ENCODE results near the gene OR6P1.

The OR6P1 gene

GRCh38 chr1:158570480-158570879 lies at the start of gene OR6P1:
Gene OR6P1 (minus strand): TSS chr1:158570580. CDS start chr1:158563604, 6,976 bp downstream.
- DNase-seq: no peak

GRCh38 chr1:158613764-158614163 lies 43.4 kb upstream of the OR6P1 start:
- DNase-seq: no peak

- DNase-seq: no peak
These were observed 41.5 kb upstream of the OR6P1 start for GRCh38 chr1:158611916-158612315.

GRCh38 chr1:158607296-158607695 lies 36.9 kb upstream of the OR6P1 start:
- no peak for DNase-seq

GRCh38 chr1:158604968-158605367 lies 34.6 kb upstream of the OR6P1 start, which contains the start of gene OR10Z1:
Gene OR10Z1 (plus strand): TSS chr1:158605268. CDS start chr1:158606439, 1,171 bp downstream.
- no peak for DNase-seq

- DNase-seq: no peak
These were observed 30.4 kb upstream of the OR6P1 start for GRCh38 chr1:158600735-158601134.

- DNase-seq: no peak
These were observed 16.6 kb upstream of the OR6P1 start for GRCh38 chr1:158586942-158587341.

GRCh38 chr1:158583962-158584361 lies 13.6 kb upstream of the OR6P1 start:
- DNase-seq: no peak

- no peak for DNase-seq
These were observed 9.4 kb upstream of the OR6P1 start, which contains the start of gene OR10X1 for GRCh38 chr1:158579733-158580132. Gene OR10X1 (minus strand): TSS chr1:158579899. CDS start chr1:158579899, 0 bp downstream.

GRCh38 chr1:158577561-158577960 lies 7.2 kb upstream of the OR6P1 start:
- no peak for DNase-seq

GRCh38 chr1:158572226-158572625 lies 1.8 kb upstream of the OR6P1 start:
- no peak for DNase-seq

GRCh38 chr1:158564608-158565007 lies 5.8 kb downstream of the OR6P1 start:
- no peak for DNase-seq

GRCh38 chr1:158563853-158564252 lies 6.5 kb downstream of the OR6P1 start:
- no peak for DNase-seq

GRCh38 chr1:158559696-158560095 lies 10.7 kb downstream of the OR6P1 start:
- DNase-seq: no peak

GRCh38 chr1:158554352-158554751 lies 16.0 kb downstream of the OR6P1 start, which contains the start of gene OR6Y1:
Gene OR6Y1 (minus strand): TSS chr1:158554405. CDS start chr1:158548105, 6,300 bp downstream.
- DNase-seq: no peak

- no peak for DNase-seq
These were observed 18.1 kb downstream of the OR6P1 start for GRCh38 chr1:158552296-158552695.

GRCh38 chr1:158547533-158547932 lies 22.8 kb downstream of the OR6P1 start:
- DNase-seq: no peak

- DNase-seq: no peak
These were observed 32.8 kb downstream of the OR6P1 start for GRCh38 chr1:158537609-158538008.

GRCh38 chr1:158534496-158534895 lies 35.9 kb downstream of the OR6P1 start:
- no peak for DNase-seq

- DNase-seq: peak; percentile 16
These were observed 43.1 kb downstream of the OR6P1 start for GRCh38 chr1:158527190-158527815.

GRCh38 chr1:158521666-158522058 lies 48.7 kb downstream of the OR6P1 start:
- DNase-seq: no peak

- no peak for DNase-seq
These were observed 49.3 kb downstream of the OR6P1 start for GRCh38 chr1:158520955-158521665.

GRCh38 chr1:158520021-158520420 lies 50.4 kb downstream of the OR6P1 start:
- no peak for DNase-seq

GRCh38 chr1:158516966-158517365 lies 53.4 kb downstream of the OR6P1 start:
- no peak for DNase-seq
